Measurements from ENCODE around the gene CLDN19.
"Not testable (repeated sequence)": the region's sequence is repeated elsewhere in the genome, so short reads cannot be mapped to it uniquely, and the experiment has no call there.

Gene CLDN19

DNA sequence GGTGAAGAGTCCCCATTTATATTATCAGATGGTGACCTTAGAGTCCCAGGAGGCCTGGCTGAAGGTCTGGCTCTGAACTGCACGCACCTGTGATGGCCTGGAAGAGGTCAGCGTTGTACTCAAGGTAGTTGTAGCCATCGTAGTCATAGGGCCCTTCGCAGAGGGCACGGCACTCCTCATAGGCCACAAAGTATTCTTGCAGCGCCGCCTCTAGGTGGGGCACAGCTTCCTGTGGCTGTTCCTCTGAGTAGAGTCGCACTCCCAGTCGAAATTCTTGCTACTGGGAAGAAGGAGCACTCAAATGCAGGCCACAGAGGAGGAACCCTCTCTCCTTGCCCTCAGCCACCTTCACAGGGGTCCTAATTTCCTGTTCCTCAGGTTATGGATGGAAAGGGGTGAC lies 19.1 kb upstream of the CLDN19 start:
- DNase-seq (ENCODE audit: low read depth), result no peak

DNA sequence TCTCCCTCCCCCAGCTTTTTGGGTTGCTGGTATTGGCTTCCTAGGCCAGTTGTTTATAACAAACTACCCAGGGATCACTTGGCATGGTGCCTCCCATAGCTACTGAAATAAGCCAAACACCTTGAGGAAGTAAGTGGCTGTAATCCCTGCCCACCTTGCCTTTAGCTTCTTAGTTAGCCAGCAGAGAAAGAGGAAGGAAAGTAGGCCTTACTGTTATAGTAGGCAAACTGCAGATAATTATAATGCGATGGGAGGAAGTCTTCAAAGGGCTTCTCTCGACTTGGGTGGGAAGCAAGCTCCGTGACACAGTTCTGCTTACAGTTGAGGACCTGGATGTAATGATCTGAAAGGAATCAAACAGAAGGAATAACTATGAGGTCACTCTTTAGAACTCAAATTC lies 18.6 kb upstream of the CLDN19 start:
- DNase-seq (ENCODE audit: low read depth), result no peak

DNA sequence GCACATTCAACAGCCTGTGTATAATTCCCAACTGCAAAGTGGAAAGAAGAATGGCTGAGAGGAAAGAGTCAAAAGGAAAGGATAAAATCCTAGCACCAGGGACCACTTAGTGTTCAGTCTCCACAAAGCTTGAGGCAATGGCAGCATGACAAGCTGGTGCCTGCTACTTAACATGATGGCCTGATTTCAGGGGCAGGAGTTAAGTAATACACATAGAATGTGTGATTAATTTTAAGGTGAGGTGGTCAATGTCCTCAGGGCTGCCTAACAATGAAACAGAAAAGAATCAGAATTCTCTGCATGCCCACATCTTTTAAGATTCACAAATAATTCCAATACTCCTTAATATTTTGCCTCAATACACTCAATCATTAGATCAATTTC lies 17.8 kb upstream of the CLDN19 start:
- DNase-seq (ENCODE audit: low read depth), result no peak

DNA sequence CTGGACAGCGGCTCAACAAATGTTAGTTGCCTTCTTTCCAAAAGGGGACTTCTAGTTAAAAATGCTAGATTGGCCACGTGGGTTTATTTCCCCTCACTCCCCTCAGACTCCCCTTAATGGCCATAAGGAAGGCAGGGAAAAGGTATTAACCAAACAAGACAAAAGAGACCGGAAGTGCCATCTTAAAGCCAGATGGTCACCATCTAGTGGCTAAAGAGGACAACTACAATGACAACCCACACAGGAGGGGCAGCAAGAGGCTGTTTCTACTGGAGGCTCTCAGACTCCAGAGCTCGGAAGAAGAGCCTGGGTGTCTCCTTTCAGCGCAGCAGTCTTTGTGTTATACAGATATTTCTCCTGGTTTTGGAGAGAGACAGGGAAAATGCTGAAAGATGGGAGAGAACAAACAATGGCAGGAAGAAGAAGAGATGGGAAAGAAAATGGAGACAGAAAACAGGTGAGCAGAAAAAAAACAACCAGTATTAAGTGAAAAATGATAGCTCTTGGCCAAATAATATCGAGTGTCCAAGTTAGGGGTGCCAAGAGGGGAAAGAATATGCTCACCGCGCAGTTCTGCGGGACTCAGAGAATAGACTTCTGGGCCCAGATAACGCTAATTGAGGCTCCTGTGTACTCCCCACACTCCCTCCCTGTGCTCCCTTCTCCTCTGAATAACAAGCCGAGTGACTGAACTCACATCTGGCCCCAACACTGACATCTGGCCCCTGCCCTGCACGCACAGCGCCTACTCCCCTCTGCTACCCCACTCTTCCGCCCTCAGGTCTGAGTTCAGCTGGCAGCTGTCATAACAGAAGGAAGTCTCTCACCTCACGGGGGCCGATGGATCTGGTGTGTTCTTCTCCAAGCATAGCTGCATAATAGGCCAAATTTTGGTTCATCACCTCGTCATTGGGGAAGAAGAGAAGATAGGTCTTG lies 17.2 kb upstream of the CLDN19 start:
- DNase-seq (ENCODE audit: low read depth), result no peak

DNA sequence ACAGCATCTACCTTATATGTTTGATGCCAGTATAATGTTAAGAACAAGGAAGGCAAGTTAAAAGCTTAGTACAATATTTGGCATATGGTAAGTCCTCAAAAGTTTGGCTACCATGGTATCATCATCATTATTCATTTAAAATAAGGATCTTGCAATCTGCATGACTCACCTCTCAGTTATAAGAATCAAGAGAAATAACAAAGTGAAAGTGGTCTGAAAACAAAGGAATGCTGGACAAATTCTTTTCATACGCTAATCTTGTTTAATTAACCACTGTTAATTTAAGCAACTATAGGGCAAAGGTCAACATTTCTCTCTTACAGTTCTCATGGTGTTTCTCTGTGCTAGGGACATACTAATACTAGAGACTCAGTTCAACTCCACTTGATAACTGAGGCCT lies 13.0 kb upstream of the CLDN19 start:
- DNase-seq (ENCODE audit: low read depth), result no peak

DNA sequence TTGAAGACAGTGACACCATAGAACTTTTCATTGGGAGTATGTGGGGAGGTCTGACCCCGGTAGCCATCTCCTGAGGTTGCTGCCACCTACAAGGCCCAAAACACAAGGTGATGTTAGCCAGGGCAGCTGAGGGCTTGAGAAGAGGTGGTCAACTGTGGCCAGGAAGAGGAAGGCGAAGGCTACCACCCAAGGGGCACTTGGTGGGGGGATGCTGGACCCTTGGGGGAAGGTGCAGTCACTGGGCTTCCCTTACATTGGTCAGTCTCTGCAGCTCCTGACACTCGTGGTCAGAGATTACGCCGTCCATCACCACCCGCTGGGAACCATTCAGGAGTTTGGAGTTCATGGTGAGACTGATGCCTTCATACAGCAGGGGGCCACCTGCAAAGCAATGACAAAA lies 12.2 kb upstream of the CLDN19 start:
- no peak for DNase-seq (ENCODE audit: low read depth)

DNA sequence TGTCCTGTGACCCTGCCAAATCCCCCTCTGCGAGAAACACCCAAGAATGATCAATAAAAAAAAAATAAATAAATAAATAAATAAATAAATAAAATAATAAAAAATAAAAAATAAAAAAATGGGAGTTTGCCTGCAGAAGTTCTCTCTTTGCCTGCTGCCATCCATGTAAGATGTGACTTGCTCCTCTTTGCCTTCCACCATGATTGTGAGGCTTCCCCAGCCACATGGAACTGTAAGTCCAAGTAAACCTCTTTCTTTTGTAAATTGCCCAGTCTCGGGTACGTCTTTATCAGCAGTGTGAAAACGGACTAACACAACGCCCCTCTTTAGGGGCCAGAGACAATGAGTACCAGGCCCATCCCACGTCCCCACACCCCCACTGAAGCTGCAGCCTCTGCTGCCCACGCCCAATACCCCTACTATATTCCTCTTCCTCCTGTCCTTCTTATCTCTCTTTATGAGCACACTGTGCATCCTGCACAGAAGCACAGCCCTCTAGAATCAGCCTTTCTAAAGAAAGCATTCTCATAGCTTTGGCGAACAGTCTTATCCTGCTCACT lies 11.6 kb upstream of the CLDN19 start:
- DNase-seq (ENCODE audit: low read depth), result not testable (repeated sequence)

DNA sequence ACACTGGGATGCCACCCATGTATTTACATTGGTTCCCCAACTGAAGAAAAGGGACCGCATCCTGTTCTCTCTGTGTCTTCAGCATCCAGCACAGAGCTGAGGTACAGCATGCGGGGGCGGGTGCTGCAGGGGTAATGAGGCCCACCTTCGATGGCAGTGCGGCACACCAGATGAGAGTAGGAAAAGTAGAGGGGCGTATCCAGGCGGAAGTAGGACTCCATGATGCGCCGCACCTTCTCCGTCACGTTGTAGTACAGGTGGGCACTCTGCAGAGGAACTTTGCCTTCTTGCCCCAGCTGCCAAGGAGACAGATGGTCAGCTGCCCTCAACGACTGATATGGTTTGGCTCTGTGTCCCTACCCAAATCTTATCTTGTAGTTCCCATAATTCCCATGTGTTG lies 10.0 kb upstream of the CLDN19 start:
- no peak for DNase-seq (ENCODE audit: low read depth)

DNA sequence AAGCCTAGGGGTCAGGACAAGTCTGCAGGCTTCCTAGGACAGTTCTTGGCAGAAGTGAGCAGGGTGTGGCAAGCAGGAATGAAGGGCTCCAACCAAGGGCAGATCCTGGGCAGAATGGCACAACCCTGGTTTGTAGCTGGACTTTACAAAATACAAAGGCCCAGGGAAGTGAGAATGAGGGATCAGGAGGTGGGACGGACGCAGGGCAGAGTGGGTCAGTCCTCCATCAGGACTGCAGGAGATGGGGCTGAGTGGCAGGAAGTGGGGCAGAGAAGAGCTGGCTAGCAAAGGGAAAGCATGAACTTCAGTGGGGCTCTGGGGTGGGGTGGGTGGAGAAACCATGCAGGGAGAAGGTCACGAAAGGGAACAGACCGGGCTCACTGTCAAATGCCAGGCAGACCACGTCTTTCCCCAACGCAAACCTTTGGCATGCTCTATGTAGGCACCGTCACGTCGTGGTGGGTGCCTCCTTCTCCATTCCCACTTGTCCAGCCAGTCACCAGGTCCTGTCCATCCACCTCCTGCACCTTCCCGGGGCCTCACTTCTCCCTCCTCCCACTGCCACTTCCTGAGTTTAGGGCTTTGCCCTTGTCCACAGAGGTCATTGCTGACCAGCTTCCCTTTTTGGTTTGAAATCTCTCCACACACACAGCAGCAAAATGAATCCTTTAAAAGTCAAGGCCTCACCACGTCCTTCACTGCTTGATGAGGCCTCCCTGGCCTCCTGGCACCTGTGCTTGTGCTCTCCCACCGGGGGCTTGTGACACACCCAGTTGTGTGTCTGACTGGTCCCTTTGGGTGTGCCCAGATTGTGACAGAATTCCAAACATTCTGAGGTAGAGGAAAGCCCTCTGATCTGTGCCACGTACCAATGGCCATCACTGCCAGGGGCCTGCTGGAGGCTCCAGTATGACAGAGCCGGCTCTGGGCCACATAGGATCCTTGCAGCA lies 8.7 kb upstream of the CLDN19 start:
- DNase-seq (ENCODE audit: low read depth), result no peak

DNA sequence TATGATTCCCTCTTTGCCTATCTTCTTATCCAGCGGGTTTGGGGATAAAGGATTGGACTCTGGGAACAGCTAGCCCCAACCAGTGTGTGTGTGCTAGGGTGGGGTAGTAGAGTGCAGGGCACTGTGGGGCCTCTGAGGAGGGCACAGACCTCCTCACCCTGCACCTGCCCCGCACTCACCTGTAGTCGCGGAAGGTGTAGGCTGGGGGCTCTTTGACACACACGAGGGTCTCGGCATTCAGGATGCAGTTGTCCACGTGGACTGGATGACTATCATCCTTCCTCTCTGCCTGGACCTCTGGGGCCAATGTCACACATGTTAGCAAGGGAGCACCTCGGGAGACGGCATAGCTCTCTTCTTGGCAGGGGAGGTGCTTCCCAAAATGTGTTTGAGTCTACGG lies 8.0 kb upstream of the CLDN19 start:
- DNase-seq (ENCODE audit: low read depth), result no peak

DNA sequence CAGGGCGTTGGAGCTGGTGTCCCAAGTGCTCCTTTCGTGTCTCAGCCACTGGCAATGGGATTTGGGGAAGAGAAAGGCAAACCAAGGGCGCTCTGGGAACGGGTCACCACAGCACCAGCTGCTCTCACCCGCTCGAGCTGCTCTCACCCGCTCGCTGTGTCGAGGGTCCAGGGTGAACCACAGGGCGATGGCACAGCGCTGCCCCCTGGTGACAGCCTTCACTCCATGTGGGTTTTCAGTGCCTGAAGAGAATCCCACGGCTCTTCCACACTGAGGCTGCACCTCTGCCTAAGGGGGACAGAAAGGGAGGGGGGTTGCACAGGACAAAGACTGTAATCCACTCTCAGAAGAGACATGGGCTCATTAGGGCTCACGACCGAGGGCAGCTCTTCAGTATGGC lies 7.1 kb upstream of the CLDN19 start:
- no peak for DNase-seq (ENCODE audit: low read depth)

DNA sequence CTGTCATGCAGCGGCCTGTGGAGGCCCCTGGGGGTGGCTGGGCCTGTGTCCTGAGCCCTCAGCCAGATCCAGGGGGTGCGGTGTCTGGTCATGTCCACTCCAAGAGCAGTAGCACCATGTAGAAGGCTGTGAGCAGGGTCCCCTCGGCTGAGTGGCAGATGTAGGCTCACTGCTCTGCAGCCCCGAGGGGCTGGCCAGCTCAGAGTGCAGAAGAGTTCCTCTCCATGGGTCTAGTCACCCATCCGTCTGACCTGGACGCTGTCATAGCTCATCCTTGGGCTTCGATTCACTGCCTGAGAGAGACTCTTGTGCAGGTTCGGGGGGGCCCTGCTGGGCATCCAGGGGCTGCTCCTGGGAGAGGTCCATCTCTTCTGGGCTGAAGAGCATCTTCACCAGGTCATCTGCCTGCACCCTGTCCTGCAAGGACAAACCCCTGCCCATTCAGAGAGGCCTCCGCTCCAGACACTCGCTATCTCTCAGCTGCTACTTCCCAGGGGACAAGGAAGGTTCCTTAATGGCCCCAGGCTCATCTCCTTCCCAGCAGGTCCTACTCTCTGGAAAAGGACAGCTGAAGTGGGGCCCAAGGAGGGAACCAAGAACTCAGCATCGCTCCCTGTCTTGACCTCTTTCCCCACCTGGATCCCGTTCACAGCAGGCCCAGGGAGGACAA lies 6.5 kb upstream of the CLDN19 start:
- no peak for DNase-seq (ENCODE audit: low read depth)

DNA sequence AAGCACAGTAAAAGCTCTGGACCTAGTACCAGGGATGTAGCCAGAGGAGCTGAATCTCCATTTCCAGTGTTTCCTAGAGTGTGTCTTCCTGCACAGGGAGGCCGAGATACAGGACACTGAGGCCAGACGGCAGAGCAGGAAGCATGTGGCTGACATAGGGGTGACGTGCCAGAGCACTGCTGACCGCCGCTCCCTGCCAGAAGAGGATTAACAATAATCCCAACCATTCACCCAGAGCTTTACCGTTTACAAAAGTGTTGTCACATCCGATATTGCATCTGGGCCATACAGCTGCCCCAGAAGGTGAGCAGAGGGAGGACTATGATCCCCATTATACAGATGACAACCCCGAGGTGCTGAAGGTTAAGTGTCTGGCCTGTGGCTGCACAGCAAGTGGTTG lies 5.8 kb upstream of the CLDN19 start:
- no peak for DNase-seq (ENCODE audit: low read depth)

DNA sequence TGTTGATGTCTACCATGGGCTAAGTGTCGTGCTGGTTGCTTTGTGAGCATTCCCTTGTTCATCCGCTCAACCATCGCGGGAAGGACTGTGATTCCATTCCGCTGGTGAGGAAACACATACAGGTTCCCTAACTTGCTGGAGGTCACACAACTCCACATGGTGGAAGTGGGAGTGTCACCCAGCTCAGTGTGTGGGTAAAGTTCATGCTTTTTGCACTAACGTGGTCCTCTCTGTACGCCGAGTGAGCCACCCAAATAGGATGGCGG lies 4.0 kb upstream of the CLDN19 start:
- no peak for DNase-seq (ENCODE audit: low read depth)

DNA sequence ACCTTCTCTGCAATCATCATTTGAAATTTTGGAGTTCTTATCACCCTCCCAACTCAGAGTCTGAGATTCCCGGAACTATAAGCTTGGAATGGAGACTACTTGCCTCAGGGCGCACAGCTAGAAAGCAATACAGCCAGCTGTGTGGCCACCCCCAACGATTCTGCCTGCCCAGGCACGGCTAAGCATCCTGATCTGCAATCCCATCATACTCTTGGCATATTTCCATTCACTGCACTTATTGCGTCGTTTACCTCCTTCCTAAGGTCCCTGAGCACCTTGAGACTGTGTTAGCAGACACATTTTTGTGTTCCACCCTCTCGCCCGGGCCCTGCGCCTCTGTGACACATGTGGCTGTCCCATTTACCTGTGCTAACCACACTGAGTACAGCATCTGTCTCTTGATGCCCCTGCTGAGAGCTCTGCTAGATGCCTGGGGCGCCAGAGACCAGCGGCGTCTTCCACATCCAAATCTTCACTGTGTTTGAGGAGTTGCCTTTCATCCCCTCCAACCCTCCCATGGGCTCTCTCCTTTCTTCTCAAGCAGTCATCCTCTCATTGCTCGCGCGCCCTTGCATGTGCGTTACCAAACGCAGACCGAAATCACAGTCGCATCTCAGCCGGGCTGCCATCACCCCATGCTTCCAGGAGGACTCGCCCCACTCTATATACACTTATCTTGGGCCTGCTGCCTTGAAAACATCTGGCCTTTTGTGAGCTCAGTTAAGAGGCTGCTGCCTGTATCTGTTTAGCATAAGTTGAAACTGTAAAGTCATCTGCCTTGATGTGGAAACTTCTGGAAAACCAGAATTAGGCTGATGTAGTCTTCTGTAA lies 3.5 kb upstream of the CLDN19 start:
- DNase-seq (ENCODE audit: low read depth), result no peak

DNA sequence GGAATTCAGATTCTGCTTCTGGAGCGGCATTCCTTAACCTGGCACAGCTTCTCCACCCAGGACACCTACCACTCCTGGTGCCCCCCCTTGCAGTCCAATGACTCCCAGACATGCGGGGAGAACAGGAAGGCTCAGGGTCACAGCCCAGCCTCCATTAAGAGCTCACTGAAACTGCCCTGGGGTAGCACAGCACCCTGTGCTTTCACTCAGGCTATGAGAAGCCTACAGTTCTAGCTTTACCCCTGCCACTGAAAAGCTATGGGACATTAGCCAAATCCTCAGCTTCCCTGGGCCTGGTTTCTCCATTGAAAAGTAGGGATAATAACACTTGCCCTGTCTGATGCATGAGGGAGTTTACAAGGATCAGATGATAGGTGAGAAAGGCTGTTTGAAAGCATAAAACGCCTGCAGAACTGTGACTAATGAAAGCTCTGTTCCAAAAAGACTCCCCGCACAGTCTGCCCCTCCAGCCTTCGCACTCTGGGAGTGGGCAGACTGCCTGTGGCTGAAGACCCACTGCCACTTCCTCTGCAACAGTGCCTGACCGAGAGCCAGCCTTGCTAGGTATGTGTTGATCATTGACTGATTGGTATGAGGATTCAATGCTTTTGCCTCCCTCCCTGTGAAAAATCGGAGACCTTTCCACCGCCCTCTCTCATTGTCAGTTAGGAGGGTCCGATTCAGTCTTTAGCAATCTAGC lies 2.7 kb upstream of the CLDN19 start:
- DNase-seq (ENCODE audit: low read depth), result no peak

DNA sequence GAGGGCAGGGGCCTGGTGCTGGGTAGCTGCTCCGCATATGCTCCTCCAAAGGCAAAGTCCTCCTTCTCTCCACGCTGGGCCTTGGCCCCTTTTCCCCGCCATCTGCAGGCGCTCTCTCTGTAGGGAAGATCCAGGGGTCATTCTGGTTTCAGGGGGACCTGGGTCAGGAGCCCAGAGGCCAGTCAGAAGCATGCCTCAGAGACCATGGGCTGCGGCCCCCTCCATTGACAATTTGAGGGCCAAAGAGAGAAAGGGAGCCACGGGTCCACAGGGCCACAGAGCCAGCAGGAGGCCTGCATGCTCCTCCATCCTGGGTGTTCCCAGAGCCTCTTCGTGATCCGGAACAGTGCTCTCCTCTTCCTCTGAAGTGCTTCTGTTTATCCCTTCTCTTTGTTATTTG lies 2.1 kb upstream of the CLDN19 start:
- no peak for DNase-seq (ENCODE audit: low read depth)

DNA sequence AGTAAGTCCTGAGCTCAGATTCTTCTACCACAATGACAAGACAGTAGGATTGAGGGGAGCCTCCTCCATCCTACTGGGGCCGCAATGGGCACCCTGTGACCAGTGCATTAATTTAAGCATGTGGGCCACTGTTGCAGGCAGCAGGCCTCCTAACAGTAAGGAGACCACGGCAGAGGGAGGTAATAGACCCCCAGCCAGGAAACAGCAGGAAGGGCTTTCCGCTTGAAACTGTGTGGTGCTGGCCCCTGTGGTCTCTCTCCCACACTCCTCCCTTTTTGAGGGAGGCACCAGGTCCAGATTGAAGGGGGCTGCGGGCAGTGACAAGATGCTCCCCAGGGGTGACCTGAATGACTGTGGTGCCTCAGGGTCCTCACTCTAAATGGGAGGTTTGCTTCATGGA lies 1.7 kb upstream of the CLDN19 start:
- no peak for DNase-seq (ENCODE audit: low read depth)

DNA sequence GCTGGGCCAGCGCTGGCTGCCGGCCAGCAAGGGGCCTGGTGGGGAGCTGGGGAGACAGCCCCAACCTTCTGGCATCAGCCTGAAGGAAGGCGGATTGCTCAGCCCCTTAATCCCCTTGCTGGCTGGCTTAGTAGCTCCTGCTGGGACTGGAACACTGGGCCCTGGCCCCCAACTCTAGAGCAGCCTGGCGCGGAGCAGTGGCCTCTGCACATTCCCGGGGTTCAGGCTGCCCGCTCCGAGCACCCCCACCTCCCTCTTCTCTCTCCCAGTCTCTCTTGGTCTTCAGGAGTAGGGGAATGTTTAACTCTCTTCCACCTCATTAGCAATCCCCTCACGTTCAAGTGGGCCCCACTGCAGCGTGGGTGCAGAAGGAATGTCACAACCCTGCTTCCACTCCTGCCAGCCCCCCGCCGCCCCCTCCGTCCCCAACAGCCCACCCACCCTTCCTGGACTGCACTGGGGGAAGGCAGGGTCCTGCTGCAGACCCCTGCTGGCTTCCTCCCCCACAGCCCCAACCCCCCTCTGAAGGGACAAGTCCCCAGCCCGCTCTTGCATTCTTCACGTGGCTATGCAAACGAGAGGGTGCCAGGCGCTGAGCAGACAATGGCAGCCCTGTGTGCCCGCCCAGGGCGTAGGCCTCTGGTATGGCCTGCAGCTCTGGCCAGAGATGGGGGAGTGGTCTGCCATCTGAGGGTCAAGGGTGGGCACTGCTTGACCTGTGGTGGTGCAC lies 980 bp upstream of the CLDN19 start:
- DNase-seq (ENCODE audit: low read depth), result no peak

DNA sequence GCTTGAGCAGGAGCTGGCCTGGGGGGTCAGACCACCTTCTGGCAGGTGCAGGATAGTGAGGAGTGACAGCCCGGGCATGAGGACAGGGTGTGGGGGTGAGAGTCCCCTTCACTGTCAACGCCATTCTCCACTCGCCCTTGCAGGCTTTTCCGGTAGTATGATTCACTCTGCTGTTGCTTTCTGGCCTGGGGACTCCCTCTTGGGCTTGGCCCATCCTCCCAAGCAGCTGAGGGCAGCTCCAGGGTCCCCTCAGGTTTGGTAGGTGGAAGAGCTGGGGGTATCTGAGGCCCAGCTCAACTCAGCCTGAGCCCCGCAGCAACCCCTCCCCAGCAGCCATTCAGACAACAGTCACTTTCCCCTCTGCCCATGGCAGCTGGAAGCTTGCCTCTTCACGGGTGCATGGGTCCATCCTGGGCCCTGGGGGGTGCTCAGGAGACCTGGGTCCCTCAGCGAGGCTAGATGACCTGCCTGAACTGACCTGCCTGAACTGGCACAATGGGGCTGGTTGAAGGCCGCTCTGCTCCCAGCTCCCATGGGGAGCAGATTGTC lies 1.3 kb downstream of the CLDN19 start:
- DNase-seq (ENCODE audit: low read depth), result no peak

Data from GM04503 (cell line).